ENCODE measurements around the gene SAP30BP.

SAP30BP gene

GRCh38 chr17:75725504-75725903, 58.4 kb downstream of the SAP30BP start:
- no peak overlapping the region for H3K4me3 ChIP-seq (ENCODE audit: low read depth, low read length)
- DNase-seq (ENCODE audit: low read depth), result no peak
- TF ChIP-seq, protein P1, sequence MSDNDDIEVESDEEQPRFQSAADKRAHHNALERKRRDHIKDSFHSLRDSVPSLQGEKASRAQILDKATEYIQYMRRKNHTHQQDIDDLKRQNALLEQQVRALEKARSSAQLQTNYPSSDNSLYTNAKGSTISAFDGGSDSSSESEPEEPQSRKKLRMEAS (IDR thresholded peaks at IDR 0.05; ENCODE audit: low read depth, low read length), result no peak
- TF ChIP-seq, protein P2, sequence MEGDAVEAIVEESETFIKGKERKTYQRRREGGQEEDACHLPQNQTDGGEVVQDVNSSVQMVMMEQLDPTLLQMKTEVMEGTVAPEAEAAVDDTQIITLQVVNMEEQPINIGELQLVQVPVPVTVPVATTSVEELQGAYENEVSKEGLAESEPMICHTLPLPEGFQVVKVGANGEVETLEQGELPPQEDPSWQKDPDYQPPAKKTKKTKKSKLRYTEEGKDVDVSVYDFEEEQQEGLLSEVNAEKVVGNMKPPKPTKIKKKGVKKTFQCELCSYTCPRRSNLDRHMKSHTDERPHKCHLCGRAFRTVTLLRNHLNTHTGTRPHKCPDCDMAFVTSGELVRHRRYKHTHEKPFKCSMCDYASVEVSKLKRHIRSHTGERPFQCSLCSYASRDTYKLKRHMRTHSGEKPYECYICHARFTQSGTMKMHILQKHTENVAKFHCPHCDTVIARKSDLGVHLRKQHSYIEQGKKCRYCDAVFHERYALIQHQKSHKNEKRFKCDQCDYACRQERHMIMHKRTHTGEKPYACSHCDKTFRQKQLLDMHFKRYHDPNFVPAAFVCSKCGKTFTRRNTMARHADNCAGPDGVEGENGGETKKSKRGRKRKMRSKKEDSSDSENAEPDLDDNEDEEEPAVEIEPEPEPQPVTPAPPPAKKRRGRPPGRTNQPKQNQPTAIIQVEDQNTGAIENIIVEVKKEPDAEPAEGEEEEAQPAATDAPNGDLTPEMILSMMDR (IDR thresholded peaks at IDR 0.05; ENCODE audit: low read depth, low read length), result no peak
- TF ChIP-seq MYC (IDR thresholded peaks at IDR 0.05; ENCODE audit: low read depth, low read length) (no peak), POLR2A (IDR thresholded peaks at IDR 0.05; ENCODE audit: extremely low read depth, insufficient read length) (no peak)

DNA sequence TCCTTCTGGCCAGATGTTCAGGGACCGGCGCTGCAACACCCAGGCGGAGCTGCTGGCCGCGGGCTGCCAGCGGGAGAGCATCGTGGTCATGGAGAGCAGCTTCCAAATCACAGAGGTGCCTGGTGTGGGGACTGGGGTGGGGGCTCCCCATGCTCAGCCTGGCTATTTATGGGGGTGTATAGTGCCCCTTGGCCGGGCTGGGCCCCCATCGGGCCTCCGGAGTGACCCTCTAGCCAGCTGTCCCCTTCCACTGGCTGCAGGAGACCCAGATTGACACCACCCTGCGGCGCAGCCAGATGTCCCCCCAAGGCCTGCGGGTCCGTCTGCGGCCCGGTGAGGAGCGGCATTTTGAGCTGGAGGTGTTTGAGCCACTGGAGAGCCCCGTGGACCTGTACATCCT, 60.3 kb downstream of the SAP30BP start:
- H3K4me3 ChIP-seq (ENCODE audit: low read depth, low read length), result no peak overlapping the region
- TF ChIP-seq, protein P2 (IDR thresholded peaks at IDR 0.05; ENCODE audit: low read depth, low read length), result no peak
- TF ChIP-seq MYC (IDR thresholded peaks at IDR 0.05; ENCODE audit: low read depth, low read length), result no peak
- TF ChIP-seq, protein P1 (IDR thresholded peaks at IDR 0.05; ENCODE audit: low read depth, low read length), result no peak
- no peak for TF ChIP-seq POLR2A (IDR thresholded peaks at IDR 0.05; ENCODE audit: extremely low read depth, insufficient read length)
- DNase-seq (ENCODE audit: low read depth), result no peak

DNA sequence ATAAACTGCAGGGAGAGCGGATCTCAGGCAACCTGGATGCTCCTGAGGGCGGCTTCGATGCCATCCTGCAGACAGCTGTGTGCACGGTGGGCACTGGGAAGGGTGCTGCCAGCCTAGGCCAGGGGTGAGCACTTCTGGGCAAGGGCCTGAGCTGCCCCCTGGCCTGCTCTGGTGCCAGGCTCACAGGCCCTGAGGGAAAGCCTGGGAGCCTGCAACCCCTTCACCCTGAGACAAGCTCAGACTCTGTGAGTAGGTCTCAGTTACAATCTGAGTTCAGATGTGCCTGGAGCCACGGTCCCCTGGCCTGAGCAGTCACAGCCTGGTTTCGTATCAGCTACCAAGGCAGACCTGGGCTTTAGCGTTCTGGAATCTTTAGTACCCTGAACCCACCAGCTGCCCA, 62.2 kb downstream of the SAP30BP start:
- no peak overlapping the region for H3K4me3 ChIP-seq (ENCODE audit: low read depth, low read length)
- DNase-seq (ENCODE audit: low read depth), result no peak
- TF ChIP-seq, protein P1 (IDR thresholded peaks at IDR 0.05; ENCODE audit: low read depth, low read length), result no peak
- TF ChIP-seq, protein P2 (IDR thresholded peaks at IDR 0.05; ENCODE audit: low read depth, low read length), result no peak
- TF ChIP-seq POLR2A (IDR thresholded peaks at IDR 0.05; ENCODE audit: extremely low read depth, insufficient read length), result no peak
- TF ChIP-seq MYC (IDR thresholded peaks at IDR 0.05; ENCODE audit: low read depth, low read length), result no peak

- TF ChIP-seq POLR2A (IDR thresholded peaks at IDR 0.05; ENCODE audit: extremely low read depth, insufficient read length) (no peak), MYC (IDR thresholded peaks at IDR 0.05; ENCODE audit: low read depth, low read length) (no peak)
- TF ChIP-seq, protein P2 (IDR thresholded peaks at IDR 0.05; ENCODE audit: low read depth, low read length), result no peak
- TF ChIP-seq, protein P1 (IDR thresholded peaks at IDR 0.05; ENCODE audit: low read depth, low read length), result no peak
- DNase-seq (ENCODE audit: low read depth), result no peak
- H3K4me3 ChIP-seq (ENCODE audit: low read depth, low read length), result no peak overlapping the region
Observed at GRCh38 chr17:75730065-75730464, 62.9 kb downstream of the SAP30BP start.

- no peak for DNase-seq (ENCODE audit: low read depth)
- H3K4me3 ChIP-seq (ENCODE audit: low read depth, low read length), result no peak overlapping the region
- no peak for TF ChIP-seq POLR2A (IDR thresholded peaks at IDR 0.05; ENCODE audit: extremely low read depth, insufficient read length)
- no peak for TF ChIP-seq MYC (IDR thresholded peaks at IDR 0.05; ENCODE audit: low read depth, low read length)
- TF ChIP-seq, protein P2 (IDR thresholded peaks at IDR 0.05; ENCODE audit: low read depth, low read length), result no peak
- TF ChIP-seq, protein P1 (IDR thresholded peaks at IDR 0.05; ENCODE audit: low read depth, low read length), result no peak
Observed at GRCh38 chr17:75731086-75731715, 64.1 kb downstream of the SAP30BP start.

Data from NB4 (cell line).